H1 (cell line): Measurements from ENCODE around the gene ITPK1. TPM values are rescaled to one million over a fixed set of nuclear protein-coding genes. Genes with fewer than 3 reads are reported as not detected.

Source experiments
- CTCF ChIA-PET: fragments of 300-600 bp; sonication (Branson Sonifier 250); formaldehyde crosslinking; loops from one replicate; lab custom pipeline; 2021; ENCODE audit not compliant: partially characterized antibody; lab: Charles Lee
- POLR2A ChIA-PET: fragments of 300-600 bp; sonication (Branson Sonifier 250); formaldehyde crosslinking; loops from one replicate; lab custom pipeline; 2021; ENCODE audit warnings: inconsistent platforms; ENCODE audit not compliant: partially characterized antibody; lab: Charles Lee
- DNase-seq, 2 experiments: peaks; one replicate each; pipeline versions ENCODE4 v3.0.0 to v3.0.0-alpha.2; 2010 to 2022; ENCODE audit warnings: low spot score in 2 of 2, low read depth in 1 of 2, mixed read lengths in 1 of 2
- FAIRE-seq: peaks from 2 replicates; lab custom pipeline; 2011; peaks lifted over from hg19 to GRCh38; lab: Jason Lieb, UNC
- H2AFZ ChIP-seq: 2 replicates; pipeline ENCODE4 v1.8.1; 2012; ENCODE audit warnings: low read length, inconsistent platforms
- H2AK5ac ChIP-seq: 2 replicates; pipeline ENCODE4 v1.6.1; 2013; ENCODE audit warnings: low read depth, low read length
- H2BK120ac ChIP-seq: replicated peaks from 2 replicates; pipeline ENCODE3; 2013; ENCODE audit warnings: low read depth, low read length, inconsistent platforms
- H2BK12ac ChIP-seq: 2 replicates; pipeline ENCODE4 v1.6.1; 2013; ENCODE audit warnings: low read depth, low read length
- H2BK15ac ChIP-seq: 2 replicates; pipeline ENCODE4 v1.6.1; 2013; ENCODE audit warnings: low read length
- H2BK20ac ChIP-seq: 2 replicates; pipeline ENCODE4 v1.6.1; 2013; ENCODE audit warnings: low read length
- H2BK5ac ChIP-seq: 2 replicates; pipeline ENCODE4 v1.6.1; 2013; ENCODE audit warnings: low read depth, low read length
- H3K14ac ChIP-seq: 2 replicates; pipeline ENCODE4 v1.6.1; 2013; ENCODE audit warnings: inconsistent platforms; ENCODE audit not compliant: insufficient read length
- H3K18ac ChIP-seq: 2 replicates; pipeline ENCODE4 v1.6.1; 2013; ENCODE audit warnings: low read length; ENCODE audit errors: extremely low read depth
- H3K23ac ChIP-seq: 2 replicates; pipeline ENCODE4 v1.6.1; 2013; ENCODE audit warnings: inconsistent platforms; ENCODE audit not compliant: insufficient read length
- H3K23me2 ChIP-seq: 2 replicates; pipeline ENCODE4 v1.6.1; 2013; ENCODE audit warnings: low read depth, low read length
- H3K27ac ChIP-seq: 2 replicates; pipeline ENCODE4 v1.6.1; 2011; ENCODE audit warnings: low read depth, low read length, inconsistent platforms
- H3K27me3 ChIP-seq, 4 experiments: replicated peaks in 1 of 4; 1 replicate in 1 of 4; 2 replicates in 3 of 4; pipeline versions ENCODE4 v1.6.1 to v1.8.1; 2011 to 2013; ENCODE audit warnings: low read length in 3 of 4, mild to moderate bottlenecking in 3 of 4, inconsistent platforms in 2 of 4, mixed read lengths in 2 of 4, moderate library complexity in 1 of 4; ENCODE audit not compliant: control insufficient read depth in 3 of 4, insufficient read depth in 3 of 4; ENCODE audit errors: extremely low read depth in 1 of 4
- H3K36me3 ChIP-seq, 4 experiments: 2 replicates each; pipeline versions ENCODE4 v1.6.1 to v1.8.1; 2011 to 2013; ENCODE audit warnings: mild to moderate bottlenecking in 4 of 4, low read length in 3 of 4, moderate library complexity in 2 of 4, control low read depth in 1 of 4, inconsistent platforms in 1 of 4; ENCODE audit not compliant: insufficient read depth in 4 of 4, control insufficient read depth in 2 of 4
- H3K4ac ChIP-seq: replicated peaks from 2 replicates; pipeline ENCODE3; 2013; ENCODE audit warnings: low read length, low read depth, mixed read lengths, inconsistent platforms; ENCODE audit not compliant: insufficient read length
- H3K4me1 ChIP-seq, 4 experiments: replicated peaks in 1 of 4; 1 replicate in 1 of 4; 2 replicates in 3 of 4; pipeline versions ENCODE4 v1.6.1 to v1.8.1; 2011 to 2013; ENCODE audit warnings: low read length in 3 of 4, inconsistent platforms in 2 of 4, mixed read lengths in 1 of 4; ENCODE audit not compliant: insufficient read depth in 4 of 4, control insufficient read depth in 3 of 4
- H3K4me2 ChIP-seq, 2 experiments: 2 replicates each; pipeline versions ENCODE4 v1.6.1 to v1.8.1; 2011 to 2013; ENCODE audit warnings: low read depth in 2 of 2, low read length in 2 of 2, control low read depth in 1 of 2, inconsistent platforms in 1 of 2, mild to moderate bottlenecking in 1 of 2; ENCODE audit not compliant: insufficient read depth in 1 of 2
- H3K4me3 ChIP-seq, 4 experiments: fragments of 200-600, 300-600 bp in 1 of 4; sonication (generic), shearing (Covaris generic), sonication (Bioruptor Twin) in 1 of 4; 2 replicates each; pipeline versions ENCODE4 v1.5.1 to v1.8.1; 2011 to 2016; ENCODE audit warnings: low read length in 4 of 4, low read depth in 3 of 4, control low read depth in 2 of 4, inconsistent platforms in 2 of 4, mild to moderate bottlenecking in 2 of 4, mixed read lengths in 1 of 4, moderate library complexity in 1 of 4; ENCODE audit not compliant: insufficient read depth in 2 of 4; ENCODE audit errors: extremely low read depth in 1 of 4
- H3K56ac ChIP-seq: replicated peaks from 2 replicates; pipeline ENCODE3; 2013; ENCODE audit warnings: low read depth, mild to moderate bottlenecking, mixed read lengths, low read length, inconsistent platforms; ENCODE audit not compliant: insufficient read length
- H3K79me1 ChIP-seq: 2 replicates; pipeline ENCODE4 v1.6.1; 2013; ENCODE audit warnings: low read depth, low read length, control low read depth
- H3K79me2 ChIP-seq, 2 experiments: 2 replicates each; pipeline versions ENCODE4 v1.6.1 to v1.8.1; 2012 to 2013; ENCODE audit warnings: low read length in 2 of 2, mild to moderate bottlenecking in 2 of 2, inconsistent platforms in 1 of 2; ENCODE audit not compliant: insufficient read depth in 2 of 2, control insufficient read depth in 1 of 2
- H3K9ac ChIP-seq, 4 experiments: replicated peaks in 1 of 4; 1 replicate in 1 of 4; 2 replicates in 3 of 4; pipeline versions ENCODE4 v1.6.1 to v1.8.1; 2011 to 2013; ENCODE audit warnings: low read depth in 3 of 4, low read length in 3 of 4, control low read depth in 2 of 4, mild to moderate bottlenecking in 2 of 4, moderate library complexity in 2 of 4, inconsistent platforms in 1 of 4; ENCODE audit errors: extremely low read depth in 1 of 4
- H3K9me3 ChIP-seq, 2 experiments: 2 replicates each; pipeline versions ENCODE4 v1.6.1 to v1.8.1; 2012 to 2013; ENCODE audit warnings: mild to moderate bottlenecking in 2 of 2, moderate library complexity in 2 of 2, control low read depth in 1 of 2, inconsistent platforms in 1 of 2, low read depth in 1 of 2, low read length in 1 of 2, mixed read lengths in 1 of 2; ENCODE audit not compliant: insufficient read depth in 2 of 2
- H4K20me1 ChIP-seq, 2 experiments: replicated peaks in 1 of 2; 2 replicates each; pipeline versions ENCODE3 to v1.8.1; 2011 to 2013; ENCODE audit warnings: inconsistent platforms in 2 of 2, low read length in 2 of 2, mild to moderate bottlenecking in 1 of 2; ENCODE audit not compliant: insufficient read depth in 2 of 2, control insufficient read depth in 1 of 2
- H4K5ac ChIP-seq: 2 replicates; pipeline ENCODE4 v1.6.1; 2013; ENCODE audit warnings: low read length, low read depth, mixed read lengths, inconsistent platforms; ENCODE audit not compliant: insufficient read length
- H4K8ac ChIP-seq: 2 replicates; pipeline ENCODE4 v1.8.0; 2013; ENCODE audit warnings: mild to moderate bottlenecking, moderate library complexity, low read length, inconsistent platforms; ENCODE audit not compliant: insufficient read depth; ENCODE audit errors: extremely low read depth
- H4K91ac ChIP-seq: replicated peaks from 2 replicates; pipeline ENCODE3; 2013; ENCODE audit warnings: low read length, mixed read lengths, inconsistent platforms; ENCODE audit not compliant: insufficient read length
- CBX5 ChIP-seq: fragments of 300-800, 300-1000 bp; sonication (generic); IDR thresholded peaks from 2 replicates; pipeline ENCODE4 v1.7.1; 2016; ENCODE audit warnings: antibody characterized with exemption, low read length, low read depth
- NANOG ChIP-seq: IDR thresholded peaks from 2 replicates; pipeline ENCODE4 v1.6.1; 2011; ENCODE audit warnings: low read length, low read depth, mild to moderate bottlenecking, inconsistent platforms; ENCODE audit not compliant: insufficient read depth, poor library complexity, severe bottlenecking
- POLR2AphosphoS5 ChIP-seq: IDR thresholded peaks from 2 replicates; pipeline ENCODE4 v1.6.1; 2011; ENCODE audit warnings: low read depth, low read length
- SP2 ChIP-seq: IDR thresholded peaks from 2 replicates; pipeline ENCODE4 v1.6.1; 2012; ENCODE audit warnings: mild to moderate bottlenecking, low read length, inconsistent platforms
- TBP ChIP-seq: IDR thresholded peaks from 2 replicates; pipeline ENCODE4 v1.6.1; 2011; ENCODE audit warnings: low read depth, low read length, improper control_type of control experiment
- whole genome bisulfite sequencing, 2 experiments: shearing (Covaris generic) in 1 of 2; methylation state at CpG; one replicate each; pipeline versions ENCODE4 v1.1.6 to v1.1.7; 2013 to 2015; ENCODE audit warnings: low lambda C conversion rate in 2 of 2, mixed read lengths in 2 of 2, inconsistent platforms in 1 of 2, low coverage in 1 of 2, missing lambda C conversion rate in 1 of 2; ENCODE audit not compliant: insufficient replicate concordance in 2 of 2, insufficient coverage in 1 of 2, insufficient read length in 1 of 2; ENCODE audit errors: extremely low coverage in 1 of 2, missing lambda C conversion rate in 1 of 2; 5-methylcytosine and 5-hydroxymethylcytosine counted together
- polyA plus RNA-seq, 7 experiments: library from polyadenylated mRNA; depleted of rRNA in 3 of 7; stranded (reverse) in 5 of 7; unstranded in 2 of 7; fragments of >200 nt in 5 of 7; fragments of 200-250 nt in 2 of 7; gene quantifications; 1 replicate in 5 of 7; 2 replicates in 1 of 7; 4 replicates in 1 of 7; pipeline versions ENCODE4 v1.2.1 to v1.2.3, GENCODE V29; 2011 to 2013; ENCODE audit warnings: missing spikeins in 2 of 7, mixed read lengths in 2 of 7
- total RNA-seq: library from RNA; stranded (reverse); fragmentation: NEBNext Ultra II Directional; extraction: Animal tissue kit (Norgen Biotek cat#: 25700); gene quantifications from 2 replicates; pipeline ENCODE4 v1.2.1, GENCODE V29; 2021

Gene ITPK1
- total and polyA plus RNA-seq, 2 of the 8 experiments (the other 6 are each of a cell fraction or from before 2014, with no cell fraction given), result 108 to 143 TPM

DNA sequence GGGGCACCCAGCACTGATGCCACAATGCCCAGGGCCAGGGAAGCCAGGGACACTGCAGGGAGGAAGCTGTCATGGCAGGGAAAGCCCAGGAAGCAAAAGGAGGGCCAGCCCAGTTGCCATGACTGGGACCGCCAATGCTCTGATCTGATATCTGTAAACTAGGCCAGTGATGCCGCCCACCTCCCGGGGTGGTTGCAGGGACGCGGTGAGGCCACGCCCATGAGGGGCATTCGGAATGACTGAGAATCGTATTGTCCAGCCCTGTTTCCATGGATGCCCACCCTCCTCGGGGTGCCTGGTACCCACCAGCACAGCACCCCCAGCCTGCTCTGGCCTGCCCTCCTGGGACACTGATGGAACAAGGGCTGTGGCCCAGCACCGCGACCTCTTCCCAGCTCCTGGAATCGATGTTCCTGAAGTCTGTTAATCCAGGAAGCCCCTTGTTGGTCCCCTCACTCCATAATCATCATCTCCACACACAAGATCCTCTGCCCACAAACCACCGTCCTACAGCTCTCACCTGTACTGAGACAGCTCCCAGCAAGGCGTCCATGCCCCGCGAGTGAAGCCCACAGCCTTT, 144.0 kb downstream of the ITPK1 start:
- no peak for TF ChIP-seq POLR2AphosphoS5
- TF ChIP-seq NANOG, result no peak
- no peak for TF ChIP-seq SP2
- no peak for TF ChIP-seq TBP
- TF ChIP-seq CBX5, result no peak
- no peaks in the 10 kb centered on the region for H3K23me2 ChIP-seq
- no peak overlapping the region for H3K4me3 ChIP-seq
- H3K23ac ChIP-seq, result no peak overlapping the region
- H3K79me2 ChIP-seq, result peaks cover 0 to 41% of the 10 kb centered on the region in 2 experiments; a peak in 2 of 4 replicates
- no peak overlapping the region for H3K4me2 ChIP-seq
- H3K9ac ChIP-seq, result no peak overlapping the region; a peak in 2 of 7 replicates
- H2BK5ac ChIP-seq, result no peak overlapping the region; the same call in 1 of the 2 replicates
- peaks cover 0 to 3% of the 10 kb centered on the region in 2 experiments; a peak in 2 of 4 replicates for H3K9me3 ChIP-seq
- H2AK5ac ChIP-seq, result 0 out of 2 replicates have a peak overlapping the region, but pooled peaks have one; percentile 2
- FAIRE-seq, result no peak
- ChIA-PET CTCF (interaction anchor here (0.6 to 6.5 kb wide), 14 partner anchors 8 to 174 kb away, joined by 3 to 34 read pairs (median 4); no protein-coding TSS in a partner anchor), POLR2A (no interaction called here)
- no peak overlapping the region for H3K4ac ChIP-seq
- 90% methylated on average over 16 of the region's 16 CpGs; no CpG with 5 or more reads in 1 of the 2 experiments for WGBS, 2 experiments
- H4K20me1 ChIP-seq, result peaks cover 0 to 10% of the 10 kb centered on the region in 2 experiments
- no peak for DNase-seq
- no peak overlapping the region for H3K27ac ChIP-seq
- H3K56ac ChIP-seq, result no peak overlapping the region
- peak overlapping the region; percentile 35 for H4K91ac ChIP-seq
- H2BK120ac ChIP-seq, result no peak overlapping the region
- H3K14ac ChIP-seq, result no peak overlapping the region
- no peak overlapping the region for H2BK15ac ChIP-seq
- no peak overlapping the region; the same call in 1 of the 2 replicates for H4K8ac ChIP-seq
- H3K27me3 ChIP-seq, result no peaks in the 10 kb centered on the region
- no peak overlapping the region for H3K18ac ChIP-seq
- peaks cover 0 to 2% (median 0%) of the 10 kb centered on the region in 4 experiments; a peak in 1 of 8 replicates for H3K36me3 ChIP-seq
- H4K5ac ChIP-seq, result no peak overlapping the region
- peaks cover 0 to 16% (median 8%) of the 10 kb centered on the region in 4 experiments; a peak in 5 of 7 replicates for H3K4me1 ChIP-seq
- H2BK20ac ChIP-seq, result no peak overlapping the region
- H3K79me1 ChIP-seq, result peaks cover 4% of the 10 kb centered on the region; the same call in 1 of the 2 replicates
- peak overlapping the region; percentile 6; the same call in 1 of the 2 replicates for H2BK12ac ChIP-seq
- no peak overlapping the region for H2AFZ ChIP-seq
